22Rv1 (cell line): ENCODE results near the gene CDHR3.

Experiments
- ZFX ChIP-seq: fragments of 450-650 bp; IDR thresholded peaks from 2 replicates; pipeline ENCODE4 v1.6.1; 2017; ENCODE audit warnings: antibody characterized with exemption, borderline replicate concordance
- TF ChIP-seq, protein P1 (sequence below): fragments of 450-650 bp; IDR thresholded peaks from 2 replicates; pipeline ENCODE4 v1.5.1; 2017; ENCODE audit warnings: mild to moderate bottlenecking

DNA sequence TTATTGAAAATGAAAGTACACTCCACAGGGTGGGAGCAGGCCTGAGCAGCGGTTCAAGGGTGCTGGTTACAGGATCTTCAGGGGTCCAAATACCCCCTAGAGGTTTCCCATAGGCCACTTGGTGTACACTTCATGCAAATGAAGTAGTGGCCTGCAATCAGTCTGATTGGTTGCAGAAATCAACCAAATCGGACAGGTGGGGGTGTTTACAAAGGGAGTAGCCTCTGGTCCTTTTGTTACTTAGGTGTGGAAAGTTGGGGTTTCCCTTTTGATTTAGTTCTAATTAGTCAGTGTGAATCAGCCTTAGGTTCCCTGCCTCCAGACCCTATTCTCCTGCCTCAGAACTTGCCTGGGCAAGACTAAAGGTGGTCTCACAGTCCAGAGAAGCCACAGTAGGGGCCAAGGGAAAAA, 99.5 kb downstream of the CDHR3 start:
- TF ChIP-seq, protein P1, sequence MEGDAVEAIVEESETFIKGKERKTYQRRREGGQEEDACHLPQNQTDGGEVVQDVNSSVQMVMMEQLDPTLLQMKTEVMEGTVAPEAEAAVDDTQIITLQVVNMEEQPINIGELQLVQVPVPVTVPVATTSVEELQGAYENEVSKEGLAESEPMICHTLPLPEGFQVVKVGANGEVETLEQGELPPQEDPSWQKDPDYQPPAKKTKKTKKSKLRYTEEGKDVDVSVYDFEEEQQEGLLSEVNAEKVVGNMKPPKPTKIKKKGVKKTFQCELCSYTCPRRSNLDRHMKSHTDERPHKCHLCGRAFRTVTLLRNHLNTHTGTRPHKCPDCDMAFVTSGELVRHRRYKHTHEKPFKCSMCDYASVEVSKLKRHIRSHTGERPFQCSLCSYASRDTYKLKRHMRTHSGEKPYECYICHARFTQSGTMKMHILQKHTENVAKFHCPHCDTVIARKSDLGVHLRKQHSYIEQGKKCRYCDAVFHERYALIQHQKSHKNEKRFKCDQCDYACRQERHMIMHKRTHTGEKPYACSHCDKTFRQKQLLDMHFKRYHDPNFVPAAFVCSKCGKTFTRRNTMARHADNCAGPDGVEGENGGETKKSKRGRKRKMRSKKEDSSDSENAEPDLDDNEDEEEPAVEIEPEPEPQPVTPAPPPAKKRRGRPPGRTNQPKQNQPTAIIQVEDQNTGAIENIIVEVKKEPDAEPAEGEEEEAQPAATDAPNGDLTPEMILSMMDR = no peak
- TF ChIP-seq ZFX = no peak
